ENCODE data around the gene CTSO.

DNA sequence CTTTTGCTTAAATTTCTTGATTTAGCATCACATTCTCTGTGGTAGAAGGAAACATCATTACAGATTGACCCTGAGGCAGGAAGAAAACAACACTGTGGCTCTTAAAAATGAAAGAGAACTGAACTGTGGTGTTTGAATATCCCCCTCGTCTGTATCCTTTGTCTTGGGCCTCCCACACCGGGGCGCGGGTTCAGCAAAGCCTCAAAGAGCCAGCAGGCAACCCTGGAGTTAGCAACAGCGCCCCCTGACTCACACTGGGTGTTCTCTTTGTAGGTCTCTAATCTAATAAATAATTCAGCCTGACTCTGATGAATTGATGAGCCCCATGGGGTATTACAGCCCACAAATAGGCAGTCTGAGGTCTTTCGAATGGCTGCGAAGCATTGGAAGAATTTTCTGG, 46.1 kb upstream of the CTSO start:
- no peak for TF ChIP-seq POLR2A (IDR thresholded peaks at IDR 0.05; ENCODE audit: low read depth, low read length)
- TF ChIP-seq PAX5 (IDR thresholded peaks at IDR 0.05; ENCODE audit: insufficient read depth, low read length, severe bottlenecking) = no peak
- TF ChIP-seq TAF1 (IDR thresholded peaks at IDR 0.05; ENCODE audit: low read depth, low read length) = no peak
- no peak for TF ChIP-seq POLR2AphosphoS5 (IDR thresholded peaks at IDR 0.05; ENCODE audit: low read depth, low read length)

All from GM12891 (cell line).